HG03045 (cell line): ENCODE measurements around the gene GAREM1.
"Not testable (repeated sequence)": the region's sequence is repeated elsewhere in the genome, so short reads cannot be mapped to it uniquely, and the experiment has no call there.

Experiments
- ATAC-seq: cut with Tn5 transposase; IDR thresholded peaks from one replicate; pipeline ENCODE4 v1.9.1; 2021; ENCODE audit warnings: mild to moderate bottlenecking, moderate library complexity; ENCODE audit not compliant: unreplicated experiment

GAREM1 gene

DNA sequence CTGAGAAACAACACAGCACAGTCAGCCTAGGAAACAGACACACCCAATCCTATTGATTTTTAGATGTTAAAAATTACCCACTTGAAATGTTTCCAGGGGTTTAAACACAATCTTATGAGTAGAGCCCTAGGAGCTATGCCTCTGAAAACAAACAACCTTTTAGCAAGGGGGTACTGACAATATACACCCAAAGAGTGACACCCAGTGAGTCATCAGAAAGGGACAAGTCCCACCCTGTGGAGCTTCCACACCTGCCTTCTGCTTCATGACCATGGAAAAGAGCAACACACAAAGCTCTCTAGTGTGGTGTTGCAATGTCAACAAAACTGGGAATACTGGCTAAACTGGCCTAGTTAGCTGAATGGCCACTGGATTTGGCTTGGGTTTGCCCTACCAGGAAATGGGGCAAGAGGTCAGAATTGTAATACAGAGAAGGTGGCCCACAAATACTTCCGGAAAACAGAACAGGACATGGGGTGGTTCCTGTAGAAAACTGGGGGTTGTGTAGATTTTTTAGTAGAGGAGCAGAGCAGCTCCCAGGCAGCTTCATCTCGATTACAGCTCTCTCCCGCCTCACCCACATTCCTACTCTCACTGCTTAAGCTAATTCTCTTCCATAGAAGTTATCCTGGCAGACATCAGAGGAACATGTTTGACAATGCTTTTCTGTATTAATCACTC is 98.2 kb downstream of the GAREM1 start:
- ATAC-seq, result no peak

DNA sequence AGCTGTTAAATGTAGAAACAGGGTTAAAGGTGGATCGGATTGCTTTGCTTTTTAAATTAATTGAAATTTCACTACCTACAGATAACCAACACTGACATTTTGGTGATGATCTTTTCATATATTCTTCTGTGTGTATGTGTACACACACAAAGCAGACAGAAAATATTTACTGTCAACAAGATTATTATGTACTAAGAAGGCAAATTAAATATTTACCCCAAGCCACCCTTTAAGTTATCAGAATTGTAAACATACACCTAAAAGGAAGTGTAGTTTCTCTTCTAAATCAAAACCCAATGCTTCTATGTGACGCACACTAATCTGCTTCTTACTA is 98.7 kb downstream of the GAREM1 start:
- no peak for ATAC-seq

GRCh38 chr18:32371384-32371783 is 99.3 kb downstream of the GAREM1 start:
- no peak for ATAC-seq

- ATAC-seq, result no peak
Measured at GRCh38 chr18:32368991-32369390, 101.7 kb downstream of the GAREM1 start.

- ATAC-seq, result no peak
Measured at GRCh38 chr18:32368170-32368569, 102.5 kb downstream of the GAREM1 start.

GRCh38 chr18:32366586-32367538 is 103.8 kb downstream of the GAREM1 start:
- ATAC-seq, result no peak

DNA sequence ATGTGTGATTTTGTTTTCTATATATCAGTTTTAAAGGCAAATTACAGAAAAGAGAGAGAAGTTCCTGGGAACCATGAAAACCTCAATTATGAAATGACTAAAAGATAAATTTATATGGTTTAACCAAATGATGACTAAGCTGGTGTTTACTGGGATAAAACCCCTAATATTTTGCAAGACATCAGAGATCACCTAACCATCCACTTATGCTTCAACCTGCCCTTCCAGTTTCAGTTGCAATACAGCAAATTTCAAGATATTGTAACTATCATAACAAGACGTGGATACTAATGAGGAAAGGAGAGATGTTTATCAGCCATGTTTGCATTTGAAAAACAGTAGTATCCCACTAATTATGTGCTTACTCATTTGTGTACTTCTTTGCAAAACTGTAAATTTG is 108.2 kb downstream of the GAREM1 start:
- no peak for ATAC-seq

GRCh38 chr18:32360682-32361345 is 109.9 kb downstream of the GAREM1 start:
- no peak for ATAC-seq

DNA sequence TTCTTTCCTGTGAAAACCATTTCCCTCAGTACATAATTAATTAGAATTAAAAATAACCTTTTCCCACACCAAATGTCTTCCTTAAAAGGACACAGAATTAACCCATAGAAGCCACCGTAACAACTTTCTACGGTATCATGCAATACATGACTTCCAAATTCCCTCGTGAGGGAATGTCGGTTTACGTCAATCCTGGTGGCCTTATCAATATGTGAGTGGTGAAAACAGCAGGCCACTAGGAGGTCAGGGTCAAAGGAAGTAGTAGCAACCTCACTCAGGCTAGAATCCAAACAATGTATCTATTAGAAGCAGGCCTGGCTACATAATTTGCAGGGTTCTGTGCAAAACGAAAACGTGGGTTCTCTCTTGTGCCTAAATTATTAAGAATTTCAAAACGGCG is 112.2 kb downstream of the GAREM1 start:
- no peak for ATAC-seq

DNA sequence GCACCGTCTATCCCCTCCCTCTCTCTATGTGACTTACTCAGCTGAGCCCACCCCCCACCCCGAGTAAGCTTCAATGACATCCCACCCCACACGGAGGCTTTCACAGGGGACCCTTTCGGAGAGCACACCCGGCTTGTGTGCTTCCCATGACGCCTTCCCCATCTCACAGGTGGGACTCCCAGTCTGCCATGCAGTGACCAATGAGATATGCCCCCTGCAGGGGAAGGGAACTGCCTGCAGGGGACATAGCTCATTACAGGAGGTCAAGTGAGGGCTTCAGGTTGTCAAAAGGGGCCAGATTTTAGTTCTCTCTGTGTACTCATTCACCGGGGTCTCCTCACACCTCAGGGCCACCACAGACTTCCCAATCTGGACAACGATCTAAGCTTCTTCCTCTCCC is 112.6 kb downstream of the GAREM1 start:
- no peak for ATAC-seq

DNA sequence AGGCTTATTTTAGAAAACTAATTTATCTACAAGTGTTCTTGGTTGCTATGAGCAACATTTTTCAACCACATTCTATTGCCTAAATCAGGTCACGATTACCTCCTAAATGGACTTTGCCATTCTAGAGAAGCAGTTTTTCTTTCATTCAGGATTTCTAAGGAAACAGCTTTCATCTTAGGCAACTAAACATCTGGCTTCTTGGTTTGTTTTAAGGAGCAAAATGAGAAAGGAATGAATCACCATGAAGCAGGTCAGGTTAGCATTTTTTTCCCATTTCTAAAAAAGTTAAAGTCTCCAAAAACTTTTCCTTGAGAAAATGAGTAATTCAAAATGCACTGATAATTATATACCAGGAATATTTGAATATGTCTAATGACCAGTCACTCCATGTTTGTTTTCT is 114.8 kb downstream of the GAREM1 start:
- ATAC-seq, result no peak

GRCh38 chr18:32354518-32354917 is 116.2 kb downstream of the GAREM1 start:
- no peak for ATAC-seq

GRCh38 chr18:32353257-32353656 is 117.4 kb downstream of the GAREM1 start:
- no peak for ATAC-seq

GRCh38 chr18:32351032-32351431 is 119.7 kb downstream of the GAREM1 start:
- no peak for ATAC-seq

- ATAC-seq, result no peak
Measured at GRCh38 chr18:32349728-32350395, 120.8 kb downstream of the GAREM1 start.

DNA sequence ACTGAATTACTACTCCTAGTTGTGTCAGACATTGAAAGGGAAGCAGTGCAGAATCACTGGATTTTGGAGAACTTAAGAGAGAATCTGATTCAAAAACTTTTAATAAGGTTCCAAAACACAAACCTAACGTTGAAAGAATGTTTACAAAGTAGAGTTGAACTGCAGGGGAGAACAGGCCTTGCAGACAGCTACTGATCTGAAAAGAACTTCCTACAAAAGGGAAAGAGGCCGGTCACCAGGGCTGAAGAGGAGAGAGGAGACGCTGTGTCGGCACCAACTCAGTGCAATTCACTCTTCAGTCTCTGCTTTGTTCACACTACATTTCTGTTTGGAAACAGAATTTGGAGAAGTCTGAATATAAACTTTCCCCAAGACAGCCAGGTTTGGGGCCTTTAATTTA is 124.0 kb downstream of the GAREM1 start:
- ATAC-seq, result no peak

DNA sequence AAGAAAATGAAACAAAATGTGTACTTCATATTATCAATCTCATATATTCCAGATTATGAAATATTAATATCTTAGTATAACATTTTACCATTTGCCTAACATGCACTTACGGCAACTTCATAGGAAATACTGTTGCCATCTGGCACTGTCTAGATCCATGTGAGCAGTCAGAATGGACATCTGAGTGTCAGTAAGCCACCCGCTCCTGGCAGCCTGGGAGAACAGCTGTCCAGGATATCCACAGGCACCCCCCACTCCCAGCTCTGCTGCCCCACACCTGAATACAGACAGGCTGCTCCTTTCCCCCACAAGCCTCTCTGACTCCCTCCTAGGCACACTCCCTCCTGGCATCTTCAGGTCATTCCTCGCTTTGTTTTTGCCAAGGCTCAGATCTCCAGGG is 127.0 kb downstream of the GAREM1 start:
- no peak for ATAC-seq

GRCh38 chr18:32341112-32341511 is 129.6 kb downstream of the GAREM1 start:
- ATAC-seq, result not testable (repeated sequence)

DNA sequence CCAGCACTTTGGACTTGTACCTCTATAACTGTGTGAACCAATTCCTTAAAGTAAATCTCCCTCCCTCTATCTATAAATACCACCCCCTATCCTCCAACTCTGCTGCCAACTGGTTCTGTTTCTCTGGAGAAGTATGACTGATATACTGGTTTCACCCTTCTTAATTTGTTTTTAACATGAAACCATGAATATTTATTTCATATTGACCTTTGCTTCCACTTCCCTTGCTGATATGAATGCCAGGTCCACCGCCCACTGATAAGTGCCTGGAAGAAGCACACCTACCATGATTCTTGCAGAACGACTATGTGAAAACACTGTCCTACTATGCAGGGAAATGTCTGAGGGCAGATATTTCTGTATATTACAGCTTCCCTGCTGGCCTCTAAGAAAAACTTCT is 131.6 kb downstream of the GAREM1 start:
- ATAC-seq, result no peak

GRCh38 chr18:32337821-32338220 is 132.9 kb downstream of the GAREM1 start:
- ATAC-seq, result no peak

DNA sequence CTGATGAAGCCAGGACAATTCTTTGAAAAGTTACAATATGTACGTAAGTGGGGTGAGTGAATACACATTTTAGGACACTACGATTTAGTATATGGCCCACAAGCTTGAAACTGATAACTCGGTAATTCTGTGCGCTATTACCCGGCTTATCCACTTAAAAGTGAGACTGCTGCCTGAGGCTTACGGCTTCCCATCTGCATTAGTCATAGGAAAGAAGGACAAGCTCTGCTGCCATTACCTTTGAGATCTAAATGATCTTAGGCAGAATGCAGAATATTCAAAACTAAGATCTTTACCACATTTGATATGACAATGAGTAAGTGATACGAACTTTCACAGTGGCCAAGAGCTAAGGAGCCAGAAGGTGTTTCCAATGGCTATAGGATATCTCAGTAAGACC is 133.3 kb downstream of the GAREM1 start:
- ATAC-seq, result no peak
